ENCODE data around the gene CCDC170.

GRCh38 chr6:151661928-151662327, 168.1 kb downstream of the CCDC170 start:
- no peak for TF ChIP-seq EZH2 (IDR thresholded peaks at IDR 0.05; ENCODE audit: insufficient read depth, low read length)
- TF ChIP-seq, protein P1, sequence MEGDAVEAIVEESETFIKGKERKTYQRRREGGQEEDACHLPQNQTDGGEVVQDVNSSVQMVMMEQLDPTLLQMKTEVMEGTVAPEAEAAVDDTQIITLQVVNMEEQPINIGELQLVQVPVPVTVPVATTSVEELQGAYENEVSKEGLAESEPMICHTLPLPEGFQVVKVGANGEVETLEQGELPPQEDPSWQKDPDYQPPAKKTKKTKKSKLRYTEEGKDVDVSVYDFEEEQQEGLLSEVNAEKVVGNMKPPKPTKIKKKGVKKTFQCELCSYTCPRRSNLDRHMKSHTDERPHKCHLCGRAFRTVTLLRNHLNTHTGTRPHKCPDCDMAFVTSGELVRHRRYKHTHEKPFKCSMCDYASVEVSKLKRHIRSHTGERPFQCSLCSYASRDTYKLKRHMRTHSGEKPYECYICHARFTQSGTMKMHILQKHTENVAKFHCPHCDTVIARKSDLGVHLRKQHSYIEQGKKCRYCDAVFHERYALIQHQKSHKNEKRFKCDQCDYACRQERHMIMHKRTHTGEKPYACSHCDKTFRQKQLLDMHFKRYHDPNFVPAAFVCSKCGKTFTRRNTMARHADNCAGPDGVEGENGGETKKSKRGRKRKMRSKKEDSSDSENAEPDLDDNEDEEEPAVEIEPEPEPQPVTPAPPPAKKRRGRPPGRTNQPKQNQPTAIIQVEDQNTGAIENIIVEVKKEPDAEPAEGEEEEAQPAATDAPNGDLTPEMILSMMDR (IDR thresholded peaks at IDR 0.05; ENCODE audit: insufficient read depth, low read depth, low read length): no peak
